Measurements from ENCODE around the gene MAPK1IP1L. TPM values are rescaled to one million over a fixed set of nuclear protein-coding genes. Genes with fewer than 3 reads are reported as not detected.
A peak's percentile ranks its signal among the peaks of the same experiment; 100 is the strongest.

MAPK1IP1L gene
- total and polyA plus RNA-seq, 2 of the 13 experiments (the other 11 are each of a cell fraction or from before 2014, with no cell fraction given): 27.8 to 68.4 TPM

DNA sequence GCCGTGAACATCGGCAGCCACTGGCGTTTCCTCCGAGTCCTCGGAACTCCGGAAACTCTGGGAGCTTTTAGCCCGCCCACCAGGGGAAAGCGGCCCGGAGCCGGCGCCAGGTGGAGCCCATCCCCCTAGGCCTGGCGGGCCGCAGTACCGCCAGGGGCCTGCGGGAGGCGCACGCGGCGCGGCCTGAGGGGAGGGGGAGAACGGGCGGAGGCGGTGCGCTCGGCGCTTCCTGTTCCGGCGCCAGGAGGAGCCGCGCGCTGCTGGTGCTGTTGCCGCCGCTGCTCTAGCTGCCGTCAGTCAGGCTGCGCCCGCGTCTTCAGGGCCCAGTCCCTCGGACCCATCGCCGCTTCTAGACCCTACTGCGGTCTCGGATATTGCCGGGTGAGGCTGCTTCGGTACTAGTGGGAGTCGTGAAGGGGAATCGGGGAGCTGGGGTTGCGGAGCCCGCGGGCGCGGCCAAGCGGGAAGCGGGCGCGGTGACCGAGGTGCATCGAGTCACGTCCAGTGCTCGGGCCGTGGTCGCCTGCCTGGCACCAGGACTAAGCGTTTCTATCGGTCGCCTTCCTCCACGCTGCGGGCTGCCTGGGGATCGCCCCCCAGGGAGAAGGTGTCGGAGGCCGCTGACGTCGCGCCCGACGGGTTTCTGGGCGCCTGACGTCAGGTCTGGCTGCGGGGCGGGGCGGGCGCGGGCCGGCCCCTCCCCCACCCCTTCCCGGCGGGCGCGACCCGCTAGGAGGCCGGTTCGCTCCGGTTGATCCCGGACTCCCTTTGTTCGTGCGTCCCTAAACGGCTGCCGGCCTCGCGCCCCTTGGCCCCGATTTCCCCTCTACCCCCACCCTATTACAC lies at the start of gene MAPK1IP1L (continued):
- TF ChIP-seq SP2 (CRISPR knock-in tag; IDR thresholded peaks at IDR 0.05): peak; percentile 78
- peak; percentile 85 for TF ChIP-seq ZHX1 (CRISPR knock-in tag; IDR thresholded peaks at IDR 0.05; ENCODE audit: low read depth)
- peak; percentile 85; the same call in 1 of the 2 replicates for TF ChIP-seq ZNF160 (CRISPR knock-in tag; IDR thresholded peaks at IDR 0.05)
- TF ChIP-seq ISX (CRISPR knock-in tag; conservative IDR thresholded peaks at IDR 0.05): no peak
- peak; percentile 97 for TF ChIP-seq ZNF687 (CRISPR knock-in tag; IDR thresholded peaks at IDR 0.05)
- TF ChIP-seq RFXAP (CRISPR knock-in tag; IDR thresholded peaks at IDR 0.05; ENCODE audit: borderline replicate concordance): peak; percentile 54; the same call in 1 of the 2 replicates
- TF ChIP-seq ZNF737 (CRISPR knock-in tag; IDR thresholded peaks at IDR 0.05; ENCODE audit: borderline replicate concordance): peak; percentile 84; the same call in 1 of the 2 replicates
- TF ChIP-seq ZBTB44 (CRISPR knock-in tag; IDR thresholded peaks at IDR 0.05): 0 out of 2 replicates have a peak, but pooled peaks have one; percentile 12
- TF ChIP-seq ZNF639 (CRISPR knock-in tag; conservative IDR thresholded peaks at IDR 0.05): peak; percentile 74
- TF ChIP-seq ZNF256 (CRISPR knock-in tag; conservative IDR thresholded peaks at IDR 0.05): 0 out of 2 replicates have a peak, but pooled peaks have one; percentile 58
- peak; percentile 22; the same call in 1 of the 2 replicates for TF ChIP-seq SIN3B (IDR thresholded peaks at IDR 0.05; ENCODE audit: low read length)
- TF ChIP-seq ZNF230 (CRISPR knock-in tag; IDR thresholded peaks at IDR 0.05): peak; percentile 91; the same call in 1 of the 2 replicates
- peak; percentile 62 for TF ChIP-seq STAG1 (CRISPR knock-in tag; IDR thresholded peaks at IDR 0.05)
- peak; percentile 91 for TF ChIP-seq TAF1 (CRISPR knock-in tag; IDR thresholded peaks at IDR 0.05)
- TF ChIP-seq, protein P1, sequence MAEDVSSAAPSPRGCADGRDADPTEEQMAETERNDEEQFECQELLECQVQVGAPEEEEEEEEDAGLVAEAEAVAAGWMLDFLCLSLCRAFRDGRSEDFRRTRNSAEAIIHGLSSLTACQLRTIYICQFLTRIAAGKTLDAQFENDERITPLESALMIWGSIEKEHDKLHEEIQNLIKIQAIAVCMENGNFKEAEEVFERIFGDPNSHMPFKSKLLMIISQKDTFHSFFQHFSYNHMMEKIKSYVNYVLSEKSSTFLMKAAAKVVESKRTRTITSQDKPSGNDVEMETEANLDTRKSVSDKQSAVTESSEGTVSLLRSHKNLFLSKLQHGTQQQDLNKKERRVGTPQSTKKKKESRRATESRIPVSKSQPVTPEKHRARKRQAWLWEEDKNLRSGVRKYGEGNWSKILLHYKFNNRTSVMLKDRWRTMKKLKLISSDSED (CRISPR knock-in tag; IDR thresholded peaks at IDR 0.05): 0 out of 2 replicates have a peak, but pooled peaks have one; percentile 22
- no peak for TF ChIP-seq ZNF432 (CRISPR knock-in tag; IDR thresholded peaks at IDR 0.05; ENCODE audit: borderline replicate concordance)

All from HepG2 (cell line).